ENCODE measurements around the gene FOXD4L1. TPM values are rescaled to one million over a fixed set of nuclear protein-coding genes. Genes with fewer than 3 reads are reported as not detected.
"Not testable (repeated sequence)": the region's sequence is repeated elsewhere in the genome, so short reads cannot be mapped to it uniquely, and the experiment has no call there.

FOXD4L1 gene
- total RNA-seq, 1 donor from 2014 or later: 0.39 TPM

DNA sequence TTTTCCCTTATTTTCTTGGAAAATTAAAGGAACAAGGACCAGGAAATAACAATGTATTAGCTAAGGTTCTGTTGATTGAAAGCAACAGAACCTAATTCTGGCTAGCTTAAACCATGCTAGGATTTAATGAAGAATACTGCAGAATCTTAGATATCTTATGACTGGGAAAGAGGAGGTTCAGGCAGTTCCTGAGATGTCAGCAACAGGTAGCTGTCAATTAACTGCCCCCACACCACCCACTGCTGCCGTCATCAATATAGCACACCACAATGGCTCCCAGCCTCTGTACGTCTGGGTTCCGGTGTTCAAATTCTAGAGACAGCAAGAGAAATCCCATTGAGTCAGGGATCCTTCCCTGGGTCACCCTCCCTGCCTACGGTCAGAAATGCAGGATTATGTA, 34.5 kb downstream of the FOXD4L1 start:
- H3K27ac Mint-ChIP-seq; H3K4me3 Mint-ChIP-seq; H3K36me3 Mint-ChIP-seq (ENCODE audit: low read depth); intact Hi-C loops (cut with micrococcal nuclease); DNase-seq (ENCODE audit: low spot score); H3K4me1 Mint-ChIP-seq (ENCODE audit: low read depth); H3K9me3 Mint-ChIP-seq: not testable (repeated sequence)
- H3K27me3 Mint-ChIP-seq (ENCODE audit: insufficient read depth): peaks cover 11% of the 10 kb centered on the region

DNA sequence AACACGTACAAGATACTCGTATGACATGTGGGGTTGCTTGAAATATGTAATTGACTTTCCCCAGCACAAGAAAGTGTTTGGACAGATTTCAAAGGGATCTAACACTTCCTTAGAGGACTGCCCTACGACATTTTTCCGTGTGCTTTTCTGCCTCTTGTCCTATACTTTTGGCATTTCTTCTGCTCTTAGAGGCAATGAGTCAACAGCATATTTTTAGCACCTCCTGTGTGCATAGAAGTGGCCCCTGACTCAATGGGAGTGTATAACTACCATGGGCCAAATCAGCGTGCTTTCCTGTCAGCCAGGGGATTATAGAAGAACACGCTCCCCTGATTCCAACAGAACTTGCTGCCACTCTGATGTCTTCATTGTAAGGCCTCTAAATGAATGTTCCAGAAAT, 38.1 kb downstream of the FOXD4L1 start:
- DNase-seq (ENCODE audit: low spot score); H3K9me3 Mint-ChIP-seq; H3K4me1 Mint-ChIP-seq (ENCODE audit: low read depth); intact Hi-C loops (cut with micrococcal nuclease); H3K27ac Mint-ChIP-seq; H3K4me3 Mint-ChIP-seq; H3K36me3 Mint-ChIP-seq (ENCODE audit: low read depth): not testable (repeated sequence)
- H3K27me3 Mint-ChIP-seq (ENCODE audit: insufficient read depth): peaks cover 14% of the 10 kb centered on the region

DNA sequence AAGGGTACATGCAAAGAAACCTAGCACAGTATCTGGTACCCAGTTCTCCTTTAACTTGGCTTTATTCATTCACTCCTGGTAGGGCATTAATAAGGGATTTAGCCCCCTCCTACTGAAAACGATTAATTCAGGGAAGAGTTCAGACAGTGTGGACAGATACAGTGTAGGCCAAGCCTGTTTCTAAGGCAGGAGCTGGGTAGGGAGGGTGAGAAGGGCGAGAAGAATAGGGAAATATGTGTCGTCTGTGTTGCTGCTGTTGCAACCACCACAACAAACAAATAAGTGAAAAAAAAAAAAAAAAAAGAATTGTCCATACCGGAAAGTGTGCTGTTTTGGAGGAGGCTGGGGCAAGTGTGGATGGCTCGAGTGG, 42.4 kb downstream of the FOXD4L1 start:
- H3K9me3 Mint-ChIP-seq; H3K36me3 Mint-ChIP-seq (ENCODE audit: low read depth); H3K27ac Mint-ChIP-seq; intact Hi-C loops (cut with micrococcal nuclease); DNase-seq (ENCODE audit: low spot score); H3K4me1 Mint-ChIP-seq (ENCODE audit: low read depth): not testable (repeated sequence)
- H3K27me3 Mint-ChIP-seq (ENCODE audit: insufficient read depth): peaks cover 19% of the 10 kb centered on the region
- peak overlapping the region; percentile 60 for H3K4me3 Mint-ChIP-seq

DNA sequence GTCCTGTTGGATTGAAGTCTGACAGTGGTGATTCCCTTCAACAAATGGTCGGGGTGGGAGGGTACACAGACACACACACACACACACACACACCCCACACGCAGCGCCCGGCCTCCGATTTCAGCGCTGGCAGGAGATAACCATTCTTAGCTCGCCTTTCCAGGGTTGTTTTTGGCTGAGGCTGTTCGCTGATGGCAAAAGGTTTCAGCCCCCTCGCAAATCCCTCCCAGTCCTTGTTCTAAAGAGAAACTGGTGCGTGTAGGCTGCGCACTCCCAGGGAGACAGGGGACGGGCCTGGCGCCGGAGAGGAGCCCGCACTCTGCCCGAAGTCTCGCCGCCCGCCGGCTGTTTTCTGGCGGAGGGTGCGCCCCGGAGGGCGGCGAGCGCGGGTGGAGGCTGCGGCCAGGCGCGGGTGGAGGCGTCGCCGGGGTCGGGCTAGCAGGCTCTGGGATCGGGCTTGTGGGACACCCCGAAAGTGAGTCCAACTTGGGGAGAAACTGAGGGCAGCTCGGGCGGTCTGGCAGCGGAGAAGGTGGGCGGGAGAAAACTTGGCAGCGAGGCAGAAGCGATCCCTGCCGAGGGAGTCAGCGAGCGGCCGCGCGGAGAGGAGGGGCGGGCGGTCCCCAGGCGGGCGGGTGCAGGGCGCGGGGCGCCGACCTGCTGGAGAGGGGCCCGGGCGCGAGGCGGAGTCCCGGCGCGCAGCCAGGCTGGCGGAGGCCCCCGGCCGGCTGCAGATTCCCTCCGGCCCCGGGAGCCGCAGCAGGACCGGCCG, 42.9 kb downstream of the FOXD4L1 start:
- intact Hi-C loops (cut with micrococcal nuclease); DNase-seq (ENCODE audit: low spot score); H3K9me3 Mint-ChIP-seq; H3K4me1 Mint-ChIP-seq (ENCODE audit: low read depth); H3K27ac Mint-ChIP-seq; H3K36me3 Mint-ChIP-seq (ENCODE audit: low read depth): not testable (repeated sequence)
- Mint-ChIP-seq H3K27me3 (ENCODE audit: insufficient read depth) (peaks cover 19% of the 10 kb centered on the region), H3K4me3 (peak overlapping the region; percentile 69)

DNA sequence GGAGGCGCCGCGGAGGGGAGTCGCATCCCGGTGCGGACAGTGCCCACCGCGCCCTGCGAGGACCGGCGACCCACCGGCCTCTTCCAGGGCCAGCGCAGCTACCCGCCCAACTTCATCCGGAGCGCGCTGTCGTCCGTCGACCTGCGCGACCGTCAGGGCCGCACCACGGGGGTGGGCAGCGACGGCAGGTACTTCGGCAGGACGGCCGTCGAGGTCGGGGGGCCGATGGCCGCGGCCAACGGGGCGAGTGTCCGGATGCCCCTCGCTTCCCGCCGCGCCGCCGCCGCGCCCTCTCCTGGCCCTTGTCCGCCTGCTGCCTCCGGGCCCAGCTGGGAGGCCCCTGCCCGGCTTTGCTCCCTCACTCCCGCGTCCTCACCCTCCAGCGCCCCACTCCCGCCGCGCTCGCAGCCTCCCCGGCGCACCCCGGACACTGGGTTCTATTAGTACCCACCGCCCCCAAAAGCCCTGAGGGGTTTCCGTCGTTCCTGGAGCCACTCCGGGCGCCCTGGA, 43.6 kb downstream of the FOXD4L1 start:
- H3K4me1 Mint-ChIP-seq (ENCODE audit: low read depth); DNase-seq (ENCODE audit: low spot score); intact Hi-C loops (cut with micrococcal nuclease); H3K36me3 Mint-ChIP-seq (ENCODE audit: low read depth); H3K27ac Mint-ChIP-seq; H3K9me3 Mint-ChIP-seq: not testable (repeated sequence)
- Mint-ChIP-seq H3K4me3 (peak overlapping the region; percentile 73), H3K27me3 (ENCODE audit: insufficient read depth) (peaks cover 19% of the 10 kb centered on the region)

DNA sequence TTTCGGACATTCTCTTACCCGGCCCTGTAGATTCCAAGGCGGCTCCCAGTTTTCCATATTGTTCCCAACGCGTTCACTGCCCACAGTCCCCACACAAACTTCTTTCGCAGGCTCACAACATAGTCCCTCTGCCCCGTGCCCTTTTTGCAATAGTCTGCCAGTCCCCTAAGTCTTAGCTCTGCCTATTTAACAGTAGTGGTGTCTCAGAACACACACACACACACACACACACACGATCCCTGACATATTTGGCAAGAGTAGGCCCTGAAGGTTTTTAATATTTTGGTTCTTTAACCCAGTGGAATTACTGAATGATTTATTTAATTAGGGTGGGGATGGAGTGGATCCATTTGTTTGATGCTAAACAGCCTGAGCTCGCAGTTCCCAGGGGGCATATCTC, 44.1 kb downstream of the FOXD4L1 start:
- H3K4me1 Mint-ChIP-seq (ENCODE audit: low read depth); H3K9me3 Mint-ChIP-seq; H3K27ac Mint-ChIP-seq; intact Hi-C loops (cut with micrococcal nuclease); DNase-seq (ENCODE audit: low spot score); H3K36me3 Mint-ChIP-seq (ENCODE audit: low read depth): not testable (repeated sequence)
- Mint-ChIP-seq H3K27me3 (ENCODE audit: insufficient read depth) (peaks cover 21% of the 10 kb centered on the region), H3K4me3 (peak overlapping the region; percentile 73)

Other genes starting within 250 kb of the FOXD4L1 start
- 0.70 and 1.6 TPM in 2 replicates for gene PAX8, start 219.7 kb upstream of the FOXD4L1 start, total RNA-seq
- gene ZNG1B, start 61.0 kb upstream of the FOXD4L1 start, total RNA-seq: 35.5 and 36.4 TPM in 2 replicates
- 24.0 and 24.6 TPM in 2 replicates for gene RABL2A, start 128.6 kb downstream of the FOXD4L1 start, total RNA-seq

Data from activated T-helper 1 cell treated with anti-CD3 and anti-CD28 coated beads, Interleukin-12 subunit alpha, Interleukin-12 subunit beta, Interleukin-2, Interleukin-4 antibody, amounts not matched to agents 30 ng/mL and 10 ng/mL and 1 ng/mL, durations not matched to agents 14 hours and 24 hours and 36 hours (primary cell).